ENCODE measurements around the gene PDE4B.

DNA sequence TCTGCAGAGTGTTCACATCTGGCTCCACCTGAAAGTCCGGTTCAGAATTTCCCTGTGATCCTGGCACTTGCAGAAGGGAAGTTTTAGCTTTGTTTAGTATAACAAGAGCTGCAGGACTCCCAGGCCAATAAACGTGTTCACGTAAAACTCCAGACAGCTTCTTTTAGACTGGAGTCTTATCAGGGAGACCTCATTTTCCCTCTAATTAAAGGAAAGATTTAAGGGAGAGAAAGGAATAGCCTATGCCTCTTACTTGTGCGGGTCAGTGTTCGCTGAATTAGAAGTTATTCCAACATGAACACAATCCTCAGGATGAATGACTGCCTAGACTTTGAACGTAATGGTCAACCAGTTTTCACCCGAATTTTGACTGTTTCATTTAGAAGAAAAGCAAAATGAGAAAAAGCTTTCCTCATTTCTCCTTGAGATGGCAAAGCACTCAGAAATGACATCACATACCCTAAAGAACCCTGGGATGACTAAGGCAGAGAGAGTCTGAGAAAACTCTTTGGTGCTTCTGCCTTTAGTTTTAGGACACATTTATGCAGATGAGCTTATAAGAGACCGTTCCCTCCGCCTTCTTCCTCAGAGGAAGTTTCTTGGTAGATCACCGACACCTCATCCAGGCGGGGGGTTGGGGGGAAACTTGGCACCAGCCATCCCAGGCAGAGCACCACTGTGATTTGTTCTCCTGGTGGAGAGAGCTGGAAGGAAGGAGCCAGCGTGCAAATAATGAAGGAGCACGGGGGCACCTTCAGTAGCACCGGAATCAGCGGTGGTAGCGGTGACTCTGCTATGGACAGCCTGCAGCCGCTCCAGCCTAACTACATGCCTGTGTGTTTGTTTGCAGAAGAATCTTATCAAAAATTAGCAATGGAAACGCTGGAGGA, 539.2 kb downstream of the PDE4B start:
- TF ChIP-seq, protein P1, sequence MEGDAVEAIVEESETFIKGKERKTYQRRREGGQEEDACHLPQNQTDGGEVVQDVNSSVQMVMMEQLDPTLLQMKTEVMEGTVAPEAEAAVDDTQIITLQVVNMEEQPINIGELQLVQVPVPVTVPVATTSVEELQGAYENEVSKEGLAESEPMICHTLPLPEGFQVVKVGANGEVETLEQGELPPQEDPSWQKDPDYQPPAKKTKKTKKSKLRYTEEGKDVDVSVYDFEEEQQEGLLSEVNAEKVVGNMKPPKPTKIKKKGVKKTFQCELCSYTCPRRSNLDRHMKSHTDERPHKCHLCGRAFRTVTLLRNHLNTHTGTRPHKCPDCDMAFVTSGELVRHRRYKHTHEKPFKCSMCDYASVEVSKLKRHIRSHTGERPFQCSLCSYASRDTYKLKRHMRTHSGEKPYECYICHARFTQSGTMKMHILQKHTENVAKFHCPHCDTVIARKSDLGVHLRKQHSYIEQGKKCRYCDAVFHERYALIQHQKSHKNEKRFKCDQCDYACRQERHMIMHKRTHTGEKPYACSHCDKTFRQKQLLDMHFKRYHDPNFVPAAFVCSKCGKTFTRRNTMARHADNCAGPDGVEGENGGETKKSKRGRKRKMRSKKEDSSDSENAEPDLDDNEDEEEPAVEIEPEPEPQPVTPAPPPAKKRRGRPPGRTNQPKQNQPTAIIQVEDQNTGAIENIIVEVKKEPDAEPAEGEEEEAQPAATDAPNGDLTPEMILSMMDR (IDR thresholded peaks at IDR 0.05; ENCODE audit: low read depth, low read length): no peak
- TF ChIP-seq EZH2phosphoT487 (IDR thresholded peaks at IDR 0.05; ENCODE audit: low read depth): no peak
